ENCODE results near the gene CEMIP.

The CEMIP gene, protein sequence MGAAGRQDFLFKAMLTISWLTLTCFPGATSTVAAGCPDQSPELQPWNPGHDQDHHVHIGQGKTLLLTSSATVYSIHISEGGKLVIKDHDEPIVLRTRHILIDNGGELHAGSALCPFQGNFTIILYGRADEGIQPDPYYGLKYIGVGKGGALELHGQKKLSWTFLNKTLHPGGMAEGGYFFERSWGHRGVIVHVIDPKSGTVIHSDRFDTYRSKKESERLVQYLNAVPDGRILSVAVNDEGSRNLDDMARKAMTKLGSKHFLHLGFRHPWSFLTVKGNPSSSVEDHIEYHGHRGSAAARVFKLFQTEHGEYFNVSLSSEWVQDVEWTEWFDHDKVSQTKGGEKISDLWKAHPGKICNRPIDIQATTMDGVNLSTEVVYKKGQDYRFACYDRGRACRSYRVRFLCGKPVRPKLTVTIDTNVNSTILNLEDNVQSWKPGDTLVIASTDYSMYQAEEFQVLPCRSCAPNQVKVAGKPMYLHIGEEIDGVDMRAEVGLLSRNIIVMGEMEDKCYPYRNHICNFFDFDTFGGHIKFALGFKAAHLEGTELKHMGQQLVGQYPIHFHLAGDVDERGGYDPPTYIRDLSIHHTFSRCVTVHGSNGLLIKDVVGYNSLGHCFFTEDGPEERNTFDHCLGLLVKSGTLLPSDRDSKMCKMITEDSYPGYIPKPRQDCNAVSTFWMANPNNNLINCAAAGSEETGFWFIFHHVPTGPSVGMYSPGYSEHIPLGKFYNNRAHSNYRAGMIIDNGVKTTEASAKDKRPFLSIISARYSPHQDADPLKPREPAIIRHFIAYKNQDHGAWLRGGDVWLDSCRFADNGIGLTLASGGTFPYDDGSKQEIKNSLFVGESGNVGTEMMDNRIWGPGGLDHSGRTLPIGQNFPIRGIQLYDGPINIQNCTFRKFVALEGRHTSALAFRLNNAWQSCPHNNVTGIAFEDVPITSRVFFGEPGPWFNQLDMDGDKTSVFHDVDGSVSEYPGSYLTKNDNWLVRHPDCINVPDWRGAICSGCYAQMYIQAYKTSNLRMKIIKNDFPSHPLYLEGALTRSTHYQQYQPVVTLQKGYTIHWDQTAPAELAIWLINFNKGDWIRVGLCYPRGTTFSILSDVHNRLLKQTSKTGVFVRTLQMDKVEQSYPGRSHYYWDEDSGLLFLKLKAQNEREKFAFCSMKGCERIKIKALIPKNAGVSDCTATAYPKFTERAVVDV (N-terminal part only)

DNA sequence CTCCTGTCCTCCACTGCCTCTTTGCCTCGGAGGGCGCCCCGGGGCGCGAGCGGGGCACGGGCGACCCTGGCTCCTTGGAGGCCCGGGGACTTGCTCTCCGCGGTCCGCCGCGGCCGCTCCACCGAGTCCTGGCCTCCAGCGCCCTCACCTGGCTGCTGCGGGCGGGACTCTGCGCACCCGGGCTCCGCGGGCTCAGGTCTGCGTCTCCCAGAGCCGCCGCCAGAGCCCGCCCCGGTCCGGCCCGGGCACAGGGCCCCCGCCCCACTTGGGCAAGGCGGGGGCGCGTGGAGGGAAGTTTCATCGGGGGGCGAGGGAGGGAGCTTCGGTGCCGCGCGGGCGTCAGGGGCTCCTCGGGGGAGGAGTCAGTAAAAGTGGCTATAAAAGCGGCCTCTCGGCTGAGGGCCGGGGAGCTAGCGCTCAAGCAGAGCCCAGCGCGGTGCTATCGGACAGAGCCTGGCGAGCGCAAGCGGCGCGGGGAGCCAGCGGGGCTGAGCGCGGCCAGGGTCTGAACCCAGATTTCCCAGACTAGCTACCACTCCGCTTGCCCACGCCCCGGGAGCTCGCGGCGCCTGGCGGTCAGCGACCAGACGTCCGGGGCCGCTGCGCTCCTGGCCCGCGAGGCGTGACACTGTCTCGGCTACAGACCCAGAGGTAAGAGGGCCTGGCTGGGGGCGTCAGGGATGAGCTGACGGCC lies at the start of gene CEMIP:
Gene CEMIP (plus strand): TSS at position 407 of the 694 bp plus-strand sequence. CDS start 94,510 bp downstream, outside the sequence.
- no peak for DNase-seq (ENCODE audit: low read depth in 2 of 2)

- no peak for DNase-seq (ENCODE audit: low read depth in 2 of 2)
Observed at GRCh38 chr15:80730387-80730786, 48.8 kb upstream of the CEMIP start.

GRCh38 chr15:80730926-80731325 lies 48.2 kb upstream of the CEMIP start:
- no peak for DNase-seq (ENCODE audit: low read depth in 2 of 2)

DNA sequence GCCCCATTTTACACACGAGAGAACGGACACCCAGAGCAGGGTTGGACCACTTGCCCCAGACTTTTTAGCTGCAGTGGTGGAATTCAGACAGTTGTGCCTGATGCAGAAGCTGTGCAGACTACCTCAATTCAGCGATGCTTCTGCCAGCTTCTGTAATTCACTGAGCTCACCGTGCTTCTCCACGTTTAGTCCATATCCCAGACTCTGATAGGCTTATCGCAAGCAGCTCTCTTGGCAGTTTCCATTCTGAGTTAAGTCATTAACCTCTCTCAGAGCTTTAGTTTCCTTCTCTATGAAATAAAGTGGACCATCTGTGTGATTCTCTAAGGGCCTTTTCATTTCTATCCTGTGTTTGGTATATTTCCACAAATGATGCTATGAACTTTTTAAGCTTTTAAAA lies 47.0 kb upstream of the CEMIP start:
- DNase-seq (ENCODE audit: low read depth in 2 of 2): no peak

GRCh38 chr15:80732818-80733217 lies 46.4 kb upstream of the CEMIP start:
- DNase-seq (ENCODE audit: low read depth in 2 of 2): no peak

DNA sequence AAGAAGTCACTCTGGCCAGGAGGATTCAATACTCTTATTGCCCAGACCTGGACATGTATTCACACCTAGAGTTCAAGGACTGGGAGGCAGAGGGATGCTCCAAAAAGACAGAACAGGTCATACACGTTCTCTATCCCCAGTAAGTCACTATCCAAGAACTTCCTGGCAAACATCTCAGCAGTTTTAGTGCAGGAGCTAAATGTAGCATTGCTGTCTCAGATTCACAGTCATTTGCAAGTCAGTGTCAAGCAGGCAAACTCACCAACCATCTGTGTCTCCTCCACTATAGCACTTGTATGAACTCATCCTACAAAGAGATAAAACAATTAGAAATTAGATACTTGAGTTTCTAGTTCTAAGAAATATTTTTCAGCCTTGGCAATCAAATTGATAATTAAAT lies 45.7 kb upstream of the CEMIP start:
- DNase-seq (ENCODE audit: low read depth in 2 of 2): no peak

DNA sequence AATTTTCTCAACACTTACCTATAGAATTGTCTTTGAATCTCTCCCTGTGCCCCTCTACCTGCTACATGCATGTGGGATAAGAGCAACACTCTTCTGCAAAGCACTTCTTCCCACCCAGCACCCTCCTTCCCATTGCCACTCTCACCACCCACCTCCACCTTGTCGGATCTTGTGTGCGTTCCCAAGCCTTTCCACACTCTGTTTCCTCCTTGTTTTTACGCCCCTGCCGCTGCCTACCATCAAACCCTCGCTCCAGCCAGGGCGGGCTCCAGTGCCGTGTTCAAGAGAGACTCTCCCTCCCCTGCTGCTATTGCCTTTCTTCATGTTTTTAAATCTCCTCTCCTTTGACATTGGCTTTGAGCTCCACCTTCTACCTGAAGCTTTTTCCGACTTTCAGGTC lies 43.8 kb upstream of the CEMIP start:
- no peak for DNase-seq (ENCODE audit: low read depth in 2 of 2)

DNA sequence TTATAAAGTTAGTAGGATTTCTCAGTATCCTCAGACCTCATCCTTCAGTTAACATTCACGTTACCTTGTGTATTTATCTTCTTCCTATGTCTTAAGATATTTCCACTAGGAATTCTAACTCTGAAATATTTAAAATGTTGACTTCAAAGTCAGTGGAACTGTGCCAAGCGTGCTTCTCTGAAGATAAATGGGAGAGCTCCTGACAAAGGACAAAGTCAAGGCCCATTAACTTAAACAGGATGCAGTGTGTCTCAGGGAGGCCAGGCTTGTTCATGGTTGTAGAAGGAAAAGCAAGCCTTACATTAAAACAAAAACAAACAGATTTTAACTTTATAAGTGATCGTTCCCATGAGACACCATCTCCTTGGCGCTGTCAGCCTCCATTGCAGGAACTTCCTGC lies 42.6 kb upstream of the CEMIP start:
- DNase-seq (ENCODE audit: low read depth in 2 of 2): no peak

GRCh38 chr15:80739919-80740318 lies 39.3 kb upstream of the CEMIP start:
- no peak for DNase-seq (ENCODE audit: low read depth in 2 of 2)

- DNase-seq (ENCODE audit: low read depth in 2 of 2): no peak
Observed at GRCh38 chr15:80742081-80742480, 37.1 kb upstream of the CEMIP start.

GRCh38 chr15:80743189-80743833 lies 35.9 kb upstream of the CEMIP start:
- DNase-seq (ENCODE audit: low read depth in 2 of 2): no peak

DNA sequence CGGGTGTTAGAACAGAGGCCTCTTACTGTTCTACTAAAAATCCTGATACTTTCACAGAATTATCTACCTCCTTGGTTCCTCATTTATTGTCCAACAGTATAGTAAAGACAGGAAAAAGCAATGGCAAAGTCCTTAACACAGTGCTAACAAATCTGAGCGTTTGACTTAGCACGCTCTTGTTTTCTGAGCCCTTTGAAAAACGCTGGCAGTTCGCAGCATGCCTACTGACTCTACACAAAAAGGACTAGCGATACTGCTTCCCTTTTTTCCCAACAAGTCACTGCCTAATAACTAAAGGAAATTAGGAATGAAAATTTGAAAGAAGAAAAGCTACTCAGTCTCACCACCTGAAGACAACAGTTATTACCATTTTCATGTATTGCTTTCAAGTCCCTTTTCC lies 34.8 kb upstream of the CEMIP start:
- no peak for DNase-seq (ENCODE audit: low read depth in 2 of 2)

DNA sequence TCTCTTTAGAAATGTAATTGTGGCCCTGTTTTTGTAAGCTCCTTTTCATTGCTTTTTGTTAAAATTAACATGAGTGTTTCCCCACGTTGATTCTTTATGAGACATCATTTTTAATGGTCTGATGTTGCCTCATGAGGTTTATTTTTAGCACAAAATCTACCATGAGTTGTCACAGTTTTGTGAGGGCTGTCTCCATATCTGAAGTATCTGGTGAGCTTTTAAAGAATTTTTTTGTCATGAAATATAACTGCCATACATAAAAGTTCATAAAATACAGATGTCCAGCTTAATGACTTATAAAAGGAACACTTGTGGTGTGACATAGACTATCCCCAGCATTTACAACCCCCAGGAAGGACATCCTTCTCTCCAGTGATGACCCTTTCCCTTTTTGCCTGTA lies 34.3 kb upstream of the CEMIP start:
- no peak for DNase-seq (ENCODE audit: low read depth in 2 of 2)

GRCh38 chr15:80745888-80746287 lies 33.3 kb upstream of the CEMIP start:
- DNase-seq (ENCODE audit: low read depth in 2 of 2): no peak

GRCh38 chr15:80747317-80748053 lies 31.7 kb upstream of the CEMIP start:
- DNase-seq (ENCODE audit: low read depth in 2 of 2): no peak

GRCh38 chr15:80749589-80749988 lies 29.6 kb upstream of the CEMIP start:
- DNase-seq (ENCODE audit: low read depth in 2 of 2): no peak

DNA sequence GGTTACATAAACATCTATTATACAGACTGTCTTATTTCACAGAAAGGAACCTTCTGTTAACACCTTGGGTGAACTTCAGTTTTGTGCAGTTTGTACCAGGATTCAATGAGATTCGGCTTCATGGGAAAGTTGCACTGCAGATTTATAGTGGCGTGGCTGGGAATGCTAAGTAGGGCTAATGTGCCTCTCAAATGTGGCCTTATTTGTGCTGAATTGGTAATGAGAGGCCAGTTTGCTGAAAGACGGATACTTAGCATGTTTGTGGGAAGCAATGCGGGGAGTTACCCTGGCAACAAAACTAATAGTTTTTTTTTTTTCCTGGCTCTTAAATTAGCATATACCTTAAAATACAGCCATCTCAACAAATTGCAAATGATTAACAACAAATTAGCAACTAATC lies 28.6 kb upstream of the CEMIP start:
- DNase-seq (ENCODE audit: low read depth in 2 of 2): no peak

GRCh38 chr15:80752204-80752603 lies 27.0 kb upstream of the CEMIP start:
- DNase-seq (ENCODE audit: low read depth in 2 of 2): no peak

GRCh38 chr15:80753161-80753560 lies 26.0 kb upstream of the CEMIP start:
- DNase-seq (ENCODE audit: low read depth in 2 of 2): no peak

DNA sequence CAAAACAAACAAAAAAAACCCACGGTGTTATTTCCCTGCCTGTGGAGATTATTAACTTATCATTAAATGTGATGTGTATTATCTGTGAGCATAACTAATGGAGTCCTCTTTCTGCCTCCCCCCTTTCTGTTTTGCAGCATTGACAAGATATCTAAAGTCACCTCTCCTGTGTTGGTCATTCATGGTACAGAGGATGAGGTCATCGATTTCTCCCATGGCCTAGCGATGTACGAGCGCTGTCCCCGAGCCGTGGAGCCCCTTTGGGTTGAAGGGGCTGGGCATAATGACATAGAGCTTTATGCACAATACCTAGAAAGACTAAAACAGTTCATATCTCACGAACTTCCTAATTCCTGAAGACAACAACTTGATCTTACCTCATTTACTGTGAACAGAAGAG lies 25.2 kb upstream of the CEMIP start:
- DNase-seq (ENCODE audit: low read depth in 2 of 2): no peak

Data from stimulated activated CD4-positive, alpha-beta T cell treated with anti-CD3 and anti-CD28 coated beads, Interleukin-1b, Interleukin-23, amount 100 ng/mL, for 1 hour (primary cell).